K562 (cell line): Measurements from ENCODE around the gene PPIF. TPM values are rescaled to one million over a fixed set of nuclear protein-coding genes. Genes with fewer than 3 reads are reported as not detected.

Experiments used
- ARNT ChIP-seq, 2 experiments: fragments of 450-650 bp; IDR thresholded peaks; 2 replicates each; pipeline ENCODE4 v1.6.1; 2016; ENCODE audit warnings: mild to moderate bottlenecking in 1 of 2
- EHMT2 ChIP-seq: fragments of 450-650 bp; IDR thresholded peaks from 2 replicates; pipeline ENCODE4 v1.6.1; 2018; ENCODE audit warnings: antibody characterized with exemption
- HDAC1 ChIP-seq, 2 experiments: fragments of 450-650 bp; IDR thresholded peaks; 2 replicates each; pipeline ENCODE4 v1.6.1; 2016 to 2017; ENCODE audit warnings: inconsistent platforms in 1 of 2, mild to moderate bottlenecking in 1 of 2, moderate library complexity in 1 of 2
- MEF2D ChIP-seq: conservative IDR thresholded peaks from 2 replicates; pipeline ENCODE4 v1.6.1; 2016; ENCODE audit warnings: low read depth, missing genetic modification characterization, missing compliant biosample characterization
- NFIC ChIP-seq: fragments of 450-650 bp; IDR thresholded peaks from 2 replicates; pipeline ENCODE4 v1.6.1; 2017; ENCODE audit warnings: mild to moderate bottlenecking, inconsistent platforms
- POLR2G ChIP-seq: fragments of 200-400 bp; formaldehyde crosslinking; IDR thresholded peaks from 2 replicates; pipeline ENCODE4 v1.6.1; 2017; ENCODE audit warnings: low read depth, mild to moderate bottlenecking, antibody characterized with exemption, low read length, moderate library complexity
- SMAD1 ChIP-seq: fragments of 150-350 bp; IDR thresholded peaks from 2 replicates; pipeline ENCODE4 v1.6.1; 2014; ENCODE audit warnings: low read length, low read depth; ENCODE audit not compliant: partially characterized antibody
- SMARCB1 ChIP-seq: IDR thresholded peaks from 2 replicates; pipeline ENCODE4 v1.6.1; 2011; ENCODE audit warnings: improper control_type of control experiment, low read depth; ENCODE audit not compliant: insufficient read length
- SMARCC2 ChIP-seq: fragments of 450-650 bp; IDR thresholded peaks from 2 replicates; pipeline ENCODE4 v1.6.1; 2017; ENCODE audit warnings: antibody characterized with exemption, moderate library complexity, mild to moderate bottlenecking, low read depth
- SUPT5H ChIP-seq: fragments of 450-650 bp; IDR thresholded peaks from 2 replicates; pipeline ENCODE4 v1.6.1; 2016
- TAF1 ChIP-seq: IDR thresholded peaks from 2 replicates; pipeline ENCODE4 v1.6.1; 2011; ENCODE audit warnings: mild to moderate bottlenecking, low read length, moderate library complexity; ENCODE audit not compliant: insufficient read depth, control insufficient read depth, severe bottlenecking; ENCODE audit errors: extremely low read depth
- TRIM24 ChIP-seq, 2 experiments: fragments of 450-650 bp; IDR thresholded peaks; 2 replicates each; pipeline ENCODE4 v1.6.1; 2016
- ZKSCAN8 ChIP-seq: fragments of 200-800 bp; sonication (Bioruptor generic); IDR thresholded peaks from 2 replicates; pipeline ENCODE4 v1.6.1; 2016; ENCODE audit warnings: missing genetic modification characterization, missing compliant biosample characterization
- ZNF24 ChIP-seq: fragments of 450-650 bp; IDR thresholded peaks from 2 replicates; pipeline ENCODE4 v1.6.1; 2016
- ZZZ3 ChIP-seq: fragments of 450-650 bp; IDR thresholded peaks from 2 replicates; pipeline ENCODE4 v1.6.1; 2016; ENCODE audit warnings: antibody characterized with exemption, mild to moderate bottlenecking, moderate library complexity
- polyA plus RNA-seq, 8 experiments: library from polyadenylated mRNA; depleted of rRNA in 4 of 8; stranded (reverse) in 5 of 8; unstranded in 3 of 8; fragments of >200 nt; fragmentation: Nextera tagmentation in 2 of 8; fragmentation: Illumina TruSeq in 1 of 8; extraction: Ambion mirVana in 2 of 8; extraction: Trizol in 1 of 8; gene quantifications; 2 replicates each; pipeline versions ENCODE4 v1.2.1 to v1.2.3, GENCODE V29; 2011 to 2014; ENCODE audit warnings: inconsistent platforms in 1 of 8, missing spikeins in 1 of 8
- total RNA-seq, 7 experiments: library from RNA; depleted of rRNA in 6 of 7; stranded (reverse); fragments of >200 nt in 6 of 7; fragmentation: Illumina TruSeq in 2 of 7; extraction: Trizol in 2 of 7; gene quantifications; 2 replicates each; pipeline versions ENCODE4 v1.2.1 to v1.2.3, GENCODE V29; 2011 to 2021; ENCODE audit warnings: low replicate concordance in 1 of 7
- TF ChIP-seq, protein P1 (sequence below), 2 experiments: fragments of 250-450 bp in 1 of 2; fragments of 450-650 bp in 1 of 2; sonication (Bioruptor Pico) in 1 of 2; IDR thresholded peaks; 2 replicates each; pipeline versions ENCODE4 v1.6.1 to v1.8.0; 2016 to 2021; ENCODE audit warnings: mild to moderate bottlenecking in 2 of 2, moderate library complexity in 2 of 2, missing compliant biosample characterization in 1 of 2, missing genetic modification characterization in 1 of 2
- TF ChIP-seq, protein P2 (sequence below): fragments of 250-450 bp; sonication (Bioruptor Pico); IDR thresholded peaks from 2 replicates; pipeline ENCODE4 v1.5.0; 2020; ENCODE audit warnings: mild to moderate bottlenecking
- TF ChIP-seq, protein P3 (sequence below): sonication (generic); formaldehyde crosslinking; IDR thresholded peaks from 2 replicates; pipeline ENCODE4 v1.8.1; 2023; ENCODE audit warnings: mild to moderate bottlenecking, missing genetic modification reagents
- TF ChIP-seq, protein P4 (sequence below): sonication (generic); formaldehyde crosslinking; IDR thresholded peaks from 2 replicates; pipeline ENCODE4 v1.8.0; 2023; ENCODE audit warnings: mild to moderate bottlenecking, missing genetic modification reagents

Gene PPIF
- total and polyA plus RNA-seq, 9 of the 15 experiments (the other 6 are each of a cell fraction or from before 2014, with no cell fraction given) = 40.9 to 287 (median 117) TPM

DNA sequence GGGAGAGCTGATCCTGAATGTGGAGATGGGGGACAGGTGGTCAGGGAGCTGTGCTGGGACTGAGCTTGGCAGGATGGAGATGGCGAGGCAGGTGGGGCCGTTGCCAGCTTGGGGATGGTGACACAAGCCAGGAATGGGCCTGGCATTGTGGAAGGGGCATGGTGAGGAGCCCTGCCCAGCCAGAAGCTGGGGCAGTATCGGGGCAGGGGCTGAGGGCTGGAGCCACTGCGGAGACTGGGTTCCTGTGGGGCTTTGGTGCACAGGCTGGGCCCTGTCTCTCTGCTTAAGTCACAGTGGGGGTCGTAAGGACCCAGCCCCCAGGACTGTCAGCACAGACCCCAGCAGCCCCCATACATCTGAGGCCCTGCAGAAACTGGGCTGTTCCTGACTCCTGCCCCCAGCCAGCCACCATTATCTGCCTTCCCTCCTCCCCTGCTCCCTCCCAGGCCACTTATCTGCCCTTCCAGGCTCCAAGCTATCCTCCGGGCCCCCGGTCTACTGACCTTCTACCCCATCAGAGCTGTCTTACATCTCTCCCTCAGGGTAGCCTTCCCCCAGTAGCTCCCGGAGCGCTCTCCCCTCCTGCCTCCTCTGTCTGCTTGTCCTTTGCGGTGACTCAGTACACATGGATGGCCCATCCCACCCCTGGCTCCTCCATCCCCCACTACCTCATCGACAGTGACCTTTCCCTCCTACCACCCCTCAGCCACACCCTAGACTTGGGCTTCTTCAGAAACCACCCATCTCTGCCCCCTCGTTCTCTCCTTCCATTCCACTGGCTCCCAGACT is 44.2 kb downstream of the PPIF start (continued):
- TF ChIP-seq, protein P1, sequence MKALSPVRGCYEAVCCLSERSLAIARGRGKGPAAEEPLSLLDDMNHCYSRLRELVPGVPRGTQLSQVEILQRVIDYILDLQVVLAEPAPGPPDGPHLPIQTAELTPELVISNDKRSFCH (CRISPR knock-in tag; IDR thresholded peaks at IDR 0.05) = no peak
- TF ChIP-seq, protein P1 (tag; IDR thresholded peaks at IDR 0.05) = peak; percentile 87
- peak; percentile 34; the same call in 1 of the 2 replicates for TF ChIP-seq SMARCC2
- TF ChIP-seq ZNF24 = no peak
- 0 out of 2 replicates have a peak, but pooled peaks have one; percentile 21 for TF ChIP-seq ZKSCAN8 (CRISPR knock-in tag)
- TF ChIP-seq MEF2D (tag) = no peak
- TF ChIP-seq, protein P2, sequence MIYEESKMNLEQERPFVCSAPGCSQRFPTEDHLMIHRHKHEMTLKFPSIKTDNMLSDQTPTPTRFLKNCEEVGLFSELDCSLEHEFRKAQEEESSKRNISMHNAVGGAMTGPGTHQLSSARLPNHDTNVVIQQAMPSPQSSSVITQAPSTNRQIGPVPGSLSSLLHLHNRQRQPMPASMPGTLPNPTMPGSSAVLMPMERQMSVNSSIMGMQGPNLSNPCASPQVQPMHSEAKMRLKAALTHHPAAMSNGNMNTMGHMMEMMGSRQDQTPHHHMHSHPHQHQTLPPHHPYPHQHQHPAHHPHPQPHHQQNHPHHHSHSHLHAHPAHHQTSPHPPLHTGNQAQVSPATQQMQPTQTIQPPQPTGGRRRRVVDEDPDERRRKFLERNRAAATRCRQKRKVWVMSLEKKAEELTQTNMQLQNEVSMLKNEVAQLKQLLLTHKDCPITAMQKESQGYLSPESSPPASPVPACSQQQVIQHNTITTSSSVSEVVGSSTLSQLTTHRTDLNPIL (CRISPR knock-in tag) = no peak
- no peak for TF ChIP-seq SUPT5H
- no peak for TF ChIP-seq EHMT2
- TF ChIP-seq SMAD1 = no peak
- TF ChIP-seq TRIM24 (IDR thresholded peaks at IDR 0.05) = peak in 1 of 2 experiments; percentile 77; a peak in 2 of 4 replicates
- peak in 1 of 2 experiments; percentile 17; a peak in 2 of 4 replicates for TF ChIP-seq ARNT (IDR thresholded peaks at IDR 0.05)
- TF ChIP-seq NFIC = peak; percentile 77
- peak in 1 of 2 experiments; percentile 81; a peak in 2 of 4 replicates for TF ChIP-seq HDAC1 (IDR thresholded peaks at IDR 0.05)
- TF ChIP-seq POLR2G = peak; percentile 1; the same call in 1 of the 2 replicates
- TF ChIP-seq, protein P3, sequence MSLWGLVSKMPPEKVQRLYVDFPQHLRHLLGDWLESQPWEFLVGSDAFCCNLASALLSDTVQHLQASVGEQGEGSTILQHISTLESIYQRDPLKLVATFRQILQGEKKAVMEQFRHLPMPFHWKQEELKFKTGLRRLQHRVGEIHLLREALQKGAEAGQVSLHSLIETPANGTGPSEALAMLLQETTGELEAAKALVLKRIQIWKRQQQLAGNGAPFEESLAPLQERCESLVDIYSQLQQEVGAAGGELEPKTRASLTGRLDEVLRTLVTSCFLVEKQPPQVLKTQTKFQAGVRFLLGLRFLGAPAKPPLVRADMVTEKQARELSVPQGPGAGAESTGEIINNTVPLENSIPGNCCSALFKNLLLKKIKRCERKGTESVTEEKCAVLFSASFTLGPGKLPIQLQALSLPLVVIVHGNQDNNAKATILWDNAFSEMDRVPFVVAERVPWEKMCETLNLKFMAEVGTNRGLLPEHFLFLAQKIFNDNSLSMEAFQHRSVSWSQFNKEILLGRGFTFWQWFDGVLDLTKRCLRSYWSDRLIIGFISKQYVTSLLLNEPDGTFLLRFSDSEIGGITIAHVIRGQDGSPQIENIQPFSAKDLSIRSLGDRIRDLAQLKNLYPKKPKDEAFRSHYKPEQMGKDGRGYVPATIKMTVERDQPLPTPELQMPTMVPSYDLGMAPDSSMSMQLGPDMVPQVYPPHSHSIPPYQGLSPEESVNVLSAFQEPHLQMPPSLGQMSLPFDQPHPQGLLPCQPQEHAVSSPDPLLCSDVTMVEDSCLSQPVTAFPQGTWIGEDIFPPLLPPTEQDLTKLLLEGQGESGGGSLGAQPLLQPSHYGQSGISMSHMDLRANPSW = no peak; the same call in 1 of the 2 replicates
- no peak for TF ChIP-seq SMARCB1
- TF ChIP-seq, protein P4, sequence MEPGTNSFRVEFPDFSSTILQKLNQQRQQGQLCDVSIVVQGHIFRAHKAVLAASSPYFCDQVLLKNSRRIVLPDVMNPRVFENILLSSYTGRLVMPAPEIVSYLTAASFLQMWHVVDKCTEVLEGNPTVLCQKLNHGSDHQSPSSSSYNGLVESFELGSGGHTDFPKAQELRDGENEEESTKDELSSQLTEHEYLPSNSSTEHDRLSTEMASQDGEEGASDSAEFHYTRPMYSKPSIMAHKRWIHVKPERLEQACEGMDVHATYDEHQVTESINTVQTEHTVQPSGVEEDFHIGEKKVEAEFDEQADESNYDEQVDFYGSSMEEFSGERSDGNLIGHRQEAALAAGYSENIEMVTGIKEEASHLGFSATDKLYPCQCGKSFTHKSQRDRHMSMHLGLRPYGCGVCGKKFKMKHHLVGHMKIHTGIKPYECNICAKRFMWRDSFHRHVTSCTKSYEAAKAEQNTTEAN (CRISPR knock-in tag) = no peak
- TF ChIP-seq ZZZ3 = no peak
- peak; percentile 33 for TF ChIP-seq TAF1
